GM21576 (cell line): ENCODE data around the gene AMPD1.

Experiments used
- ATAC-seq: cut with Tn5 transposase; IDR thresholded peaks from one replicate; pipeline ENCODE4 v1.9.1; 2021; ENCODE audit warnings: mild to moderate bottlenecking, moderate library complexity; ENCODE audit not compliant: unreplicated experiment

Gene AMPD1

GRCh38 chr1:114641377-114641776 is 54.0 kb downstream of the AMPD1 start:
- ATAC-seq: no peak

GRCh38 chr1:114638910-114639309 is 56.4 kb downstream of the AMPD1 start:
- ATAC-seq: no peak

- no peak for ATAC-seq
Measured at GRCh38 chr1:114632427-114632826, 62.9 kb downstream of the AMPD1 start.

GRCh38 chr1:114627107-114627506 is 68.2 kb downstream of the AMPD1 start:
- no peak for ATAC-seq

- ATAC-seq: no peak
Measured at GRCh38 chr1:114623364-114623763, 72.0 kb downstream of the AMPD1 start.
